ENCODE data around the gene GHRH. TPM values are rescaled to one million over a fixed set of nuclear protein-coding genes. Genes with fewer than 3 reads are reported as not detected.
A peak's percentile ranks its signal among the peaks of the same experiment; 100 is the strongest.

Gene GHRH
- total RNA-seq, 1 experiment from 2014 or later, result not detected

GRCh38 chr20:37205794-37206193, 55.8 kb downstream of the GHRH start:
- no peak overlapping the region for H4K5ac ChIP-seq (ENCODE audit: insufficient read length, low read depth, low read length)
- H3K14ac ChIP-seq (ENCODE audit: insufficient read depth, low read length), result no peak overlapping the region
- H3K18ac ChIP-seq (ENCODE audit: insufficient read length, low read depth, low read length), result no peak overlapping the region
- no peak overlapping the region for H2BK120ac ChIP-seq (ENCODE audit: low read depth, low read length, poor library complexity, severe bottlenecking)
- no peak overlapping the region for H3K4me3 Mint-ChIP-seq
- H3K9me3 Mint-ChIP-seq, result no peaks in the 10 kb centered on the region
- no peak overlapping the region for H2BK15ac ChIP-seq (ENCODE audit: low read depth, low read length)
- H3K4me1 Mint-ChIP-seq, result no peaks in the 10 kb centered on the region
- H3K79me1 ChIP-seq (ENCODE audit: insufficient read depth, low read depth, low read length, poor library complexity, severe bottlenecking), result no peaks in the 10 kb centered on the region
- H3K27me3 ChIP-seq (ENCODE audit: insufficient read depth, low read length), result no peaks in the 10 kb centered on the region
- H3K23ac ChIP-seq (ENCODE audit: insufficient read length, low read depth, low read length), result no peak overlapping the region
- H2BK5ac ChIP-seq (ENCODE audit: insufficient read length, low read length), result no peak overlapping the region
- H3K27ac ChIP-seq (ENCODE audit: insufficient read length, low read depth, low read length), result no peak overlapping the region
- H3K9me3 ChIP-seq (ENCODE audit: control insufficient read depth, low read depth, low read length), result no peaks in the 10 kb centered on the region
- peaks cover 2% of the 10 kb centered on the region; the same call in 1 of the 2 replicates for H3K79me2 ChIP-seq (ENCODE audit: insufficient read depth, low read length)
- no peak overlapping the region for H3K4me2 ChIP-seq (ENCODE audit: insufficient read depth, insufficient read length, low read length)
- H4K91ac ChIP-seq (ENCODE audit: insufficient read length, low read depth, low read length), result no peak overlapping the region
- H3K27me3 Mint-ChIP-seq (ENCODE audit: low read depth), result no peaks in the 10 kb centered on the region
- DNase-seq, result no peak
- H2BK12ac ChIP-seq (ENCODE audit: insufficient read length, low read depth, low read length), result no peak overlapping the region
- no peak overlapping the region for H4K8ac ChIP-seq (replicated peaks; ENCODE audit: insufficient read length, low read depth, low read length)
- no peak overlapping the region for H2BK20ac ChIP-seq (ENCODE audit: low read depth, low read length, poor library complexity, severe bottlenecking)
- H3K27ac Mint-ChIP-seq, result peak overlapping the region in 2 of 3 experiments; percentile 59 to 78; a peak in 2 of 7 replicates
- peaks cover 46 to 85% (median 66%) of the 10 kb centered on the region in 3 experiments for H3K36me3 Mint-ChIP-seq (ENCODE audit: insufficient read depth in 1 of 3, low read depth in 3 of 3)
- H3K4me1 ChIP-seq (ENCODE audit: insufficient read depth, low read length), result no peaks in the 10 kb centered on the region
- H3K9ac ChIP-seq (ENCODE audit: extremely low read depth, insufficient read length, low read length), result no peak overlapping the region
- no peak overlapping the region for H3T11ph ChIP-seq (ENCODE audit: low read length)
- H2AFZ ChIP-seq (ENCODE audit: low read length), result no peak overlapping the region
- H3K4ac ChIP-seq (ENCODE audit: low read depth, low read length), result no peak overlapping the region
- H4K20me1 ChIP-seq (ENCODE audit: control insufficient read depth, insufficient read depth, insufficient read length), result no peaks in the 10 kb centered on the region
- no peaks in the 10 kb centered on the region for H3K23me2 ChIP-seq (ENCODE audit: insufficient read length, low read depth, low read length, poor library complexity, severe bottlenecking)
- H2AK5ac ChIP-seq (ENCODE audit: insufficient read length, low read length), result no peak overlapping the region
- H3K56ac ChIP-seq (ENCODE audit: insufficient read length, low read depth, low read length), result no peak overlapping the region
- WGBS (ENCODE audit: extremely low coverage, insufficient read length, low lambda C conversion rate), result no CpG with 5 or more reads among the region's 2 CpGs
- no peak for TF ChIP-seq CTCF (conservative IDR thresholded peaks at IDR 0.05)
